Activated naive CD4-positive, alpha-beta T cell treated with anti-CD3 and anti-CD28 coated beads for 36 hours (primary cell): ENCODE measurements around the gene RELL1. TPM values are rescaled to one million over a fixed set of nuclear protein-coding genes. Genes with fewer than 3 reads are reported as not detected.
"Not testable (repeated sequence)": the region's sequence is repeated elsewhere in the genome, so short reads cannot be mapped to it uniquely, and the experiment has no call there.

ENCODE experiments used
- CTCF ChIA-PET: fragments of 350-600 bp; sonication (Branson Sonifier 250); formaldehyde crosslinking; loops from one replicate; lab custom pipeline; 2021; ENCODE audit warnings: antibody characterized with exemption; lab: Charles Lee
- DNase-seq: peaks from one replicate; pipeline ENCODE4 v3.0.0-alpha.2; 2020
- H3K27ac Mint-ChIP-seq: one replicate; pipeline ENCODE4 v1.8.0; 2021; ENCODE audit warnings: mild to moderate bottlenecking, mixed read lengths
- H3K27me3 Mint-ChIP-seq: one replicate; pipeline ENCODE4 v1.8.0; 2021; ENCODE audit warnings: low read depth, mixed read lengths
- H3K36me3 Mint-ChIP-seq: one replicate; pipeline ENCODE4 v1.8.0; 2021; ENCODE audit warnings: low read depth, mixed read lengths
- H3K4me1 Mint-ChIP-seq: one replicate; pipeline ENCODE4 v1.8.0; 2021; ENCODE audit warnings: low read depth, mixed read lengths
- H3K4me3 Mint-ChIP-seq: one replicate; pipeline ENCODE4 v1.8.0; 2021; ENCODE audit warnings: mild to moderate bottlenecking, moderate library complexity, mixed read lengths
- H3K9me3 Mint-ChIP-seq: one replicate; pipeline ENCODE4 v1.8.0; 2021; ENCODE audit warnings: mixed read lengths
- intact Hi-C: fragments of 100-400 bp; cut with micrococcal nuclease; formaldehyde crosslinking; loops from one replicate; pipeline ENCODE4 v1.15.1; 2023
- total RNA-seq, 2 experiments: library from RNA; stranded (reverse); gene quantifications; one replicate each; pipeline ENCODE4 v1.2.3, GENCODE V29; 2021

RELL1 gene
- total RNA-seq, 2 experiments from 2014 or later, result 8.7 to 10.3 TPM

GRCh38 chr4:37674439-37674838 lies 11.7 kb downstream of the RELL1 start:
- H3K36me3 Mint-ChIP-seq, result peaks cover 5% of the 10 kb centered on the region
- H3K27ac Mint-ChIP-seq, result no peak overlapping the region
- intact Hi-C loops, result no loop called here
- H3K9me3 Mint-ChIP-seq, result no peaks in the 10 kb centered on the region
- H3K27me3 Mint-ChIP-seq, result no peaks in the 10 kb centered on the region
- no peak overlapping the region for H3K4me3 Mint-ChIP-seq
- H3K4me1 Mint-ChIP-seq, result peaks cover 63% of the 10 kb centered on the region
- CTCF ChIA-PET, result interaction anchor here (0.6 to 1.5 kb wide), 2 partner anchors 8 to 644 kb away, joined by 3 to 5 read pairs; no protein-coding TSS in a partner anchor
- no peak for DNase-seq

GRCh38 chr4:37673538-37674192 lies 12.5 kb downstream of the RELL1 start:
- no peak for DNase-seq
- Mint-ChIP-seq H3K4me1 (peaks cover 62% of the 10 kb centered on the region), H3K27me3 (no peaks in the 10 kb centered on the region), H3K36me3 (peaks cover 3% of the 10 kb centered on the region), H3K4me3 (no peak overlapping the region), H3K27ac (no peak overlapping the region), H3K9me3 (no peaks in the 10 kb centered on the region)
- intact Hi-C loops, result no loop called here
- CTCF ChIA-PET, result interaction anchor here (1.5 kb wide), 1 partner anchor 9 kb away, joined by 5 read pairs; no protein-coding TSS in a partner anchor

- DNase-seq, result no peak
- Mint-ChIP-seq H3K4me1 (peaks cover 59% of the 10 kb centered on the region), H3K4me3 (no peak overlapping the region), H3K27me3 (no peaks in the 10 kb centered on the region), H3K9me3 (no peaks in the 10 kb centered on the region), H3K36me3 (peaks cover 2% of the 10 kb centered on the region), H3K27ac (no peak overlapping the region)
- CTCF ChIA-PET, result no interaction called here
- intact Hi-C loops, result no loop called here
These were observed 15.1 kb downstream of the RELL1 start for GRCh38 chr4:37671072-37671471.

DNA sequence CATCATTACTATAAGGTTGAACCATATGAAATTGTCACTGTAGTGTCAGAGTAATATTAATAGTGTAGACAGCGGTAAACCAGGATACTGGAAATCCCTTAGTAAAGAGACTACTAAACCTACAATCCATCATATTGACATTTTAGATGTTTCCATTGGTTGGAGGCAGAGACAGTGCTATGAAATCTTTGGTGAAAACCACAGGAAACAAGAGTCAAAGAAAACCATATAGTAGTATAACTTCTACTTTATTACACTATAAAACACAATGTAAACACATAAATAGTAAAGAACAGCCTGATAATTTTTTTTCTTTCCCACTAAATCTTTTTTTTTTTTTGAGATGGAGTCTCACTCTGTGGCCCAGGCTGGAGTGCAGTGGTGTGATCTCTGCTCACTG lies 15.9 kb downstream of the RELL1 start:
- peaks cover 2% of the 10 kb centered on the region for H3K36me3 Mint-ChIP-seq
- H3K27me3 Mint-ChIP-seq, result no peaks in the 10 kb centered on the region
- H3K27ac Mint-ChIP-seq, result no peak overlapping the region
- no peak for DNase-seq
- intact Hi-C loops, result no loop called here
- CTCF ChIA-PET, result no interaction called here
- no peak overlapping the region for H3K4me3 Mint-ChIP-seq
- H3K9me3 Mint-ChIP-seq, result no peaks in the 10 kb centered on the region
- peaks cover 59% of the 10 kb centered on the region for H3K4me1 Mint-ChIP-seq

DNA sequence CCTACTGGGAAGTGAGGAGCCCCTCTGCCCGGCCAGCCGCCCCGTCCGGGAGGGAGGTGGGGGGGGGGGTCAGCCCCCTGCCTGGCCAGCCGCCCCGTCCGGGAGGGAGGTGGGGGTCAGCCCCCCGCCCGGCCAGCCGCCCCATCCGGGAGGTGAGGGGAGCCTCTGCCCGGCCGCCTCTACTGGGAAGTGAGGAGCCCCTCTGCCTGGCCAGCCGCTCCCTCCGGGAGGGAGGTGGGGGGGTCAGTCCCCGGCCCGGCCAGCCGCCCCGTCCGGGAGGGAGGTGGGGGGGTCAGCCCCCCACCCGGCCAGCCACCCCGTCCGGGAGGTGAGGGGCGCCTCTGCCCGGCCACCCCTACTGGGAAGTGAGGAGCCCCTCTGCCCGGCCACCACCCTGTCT lies 17.1 kb downstream of the RELL1 start:
- H3K27me3 Mint-ChIP-seq, CTCF ChIA-PET, H3K36me3 Mint-ChIP-seq, H3K4me3 Mint-ChIP-seq, H3K27ac Mint-ChIP-seq, H3K9me3 Mint-ChIP-seq, intact Hi-C loops, DNase-seq: not testable (repeated sequence)
- H3K4me1 Mint-ChIP-seq, result peaks cover 51% of the 10 kb centered on the region

GRCh38 chr4:37667197-37668100 lies 18.7 kb downstream of the RELL1 start:
- no peaks in the 10 kb centered on the region for H3K9me3 Mint-ChIP-seq
- intact Hi-C loops, result loop anchor here (2.0 kb wide), 1 partner anchor 15 kb away; no protein-coding TSS in a partner anchor
- H3K27ac Mint-ChIP-seq, result peak overlapping the region; percentile 25
- peaks cover 2% of the 10 kb centered on the region for H3K36me3 Mint-ChIP-seq
- DNase-seq, result no peak
- H3K4me3 Mint-ChIP-seq, result no peak overlapping the region
- CTCF ChIA-PET, result no interaction called here
- no peaks in the 10 kb centered on the region for H3K27me3 Mint-ChIP-seq
- peaks cover 49% of the 10 kb centered on the region for H3K4me1 Mint-ChIP-seq

DNA sequence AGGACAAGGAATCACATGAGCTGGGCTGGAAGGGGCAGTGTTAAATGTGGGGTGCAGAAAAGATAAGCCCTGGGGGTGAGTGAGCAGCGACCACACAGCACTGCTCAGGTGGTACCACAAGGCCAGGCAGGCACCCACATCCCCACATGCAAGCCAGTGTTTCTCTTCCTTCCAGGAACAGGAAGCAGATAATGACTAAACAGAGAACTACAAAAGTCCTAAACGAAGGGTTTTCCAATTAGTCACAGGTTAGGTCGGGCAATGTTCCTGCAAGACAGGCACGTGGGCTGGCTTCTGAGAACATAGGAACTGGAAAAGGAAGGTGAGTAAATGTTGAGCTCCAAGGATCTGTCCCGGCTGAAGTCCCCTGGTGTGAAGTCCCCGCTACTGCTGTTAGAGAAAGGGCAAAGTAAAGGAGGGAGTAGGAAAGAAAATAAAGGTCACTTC lies 19.5 kb downstream of the RELL1 start:
- Mint-ChIP-seq H3K27me3 (no peaks in the 10 kb centered on the region), H3K4me3 (no peak overlapping the region), H3K36me3 (peaks cover 1% of the 10 kb centered on the region), H3K4me1 (peaks cover 45% of the 10 kb centered on the region), H3K27ac (peak overlapping the region; percentile 25), H3K9me3 (no peaks in the 10 kb centered on the region)
- CTCF ChIA-PET, result no interaction called here
- peak; percentile 51 for DNase-seq
- intact Hi-C loops, result loop anchor here (2.0 kb wide), 1 partner anchor 16 kb away; no protein-coding TSS in a partner anchor

DNA sequence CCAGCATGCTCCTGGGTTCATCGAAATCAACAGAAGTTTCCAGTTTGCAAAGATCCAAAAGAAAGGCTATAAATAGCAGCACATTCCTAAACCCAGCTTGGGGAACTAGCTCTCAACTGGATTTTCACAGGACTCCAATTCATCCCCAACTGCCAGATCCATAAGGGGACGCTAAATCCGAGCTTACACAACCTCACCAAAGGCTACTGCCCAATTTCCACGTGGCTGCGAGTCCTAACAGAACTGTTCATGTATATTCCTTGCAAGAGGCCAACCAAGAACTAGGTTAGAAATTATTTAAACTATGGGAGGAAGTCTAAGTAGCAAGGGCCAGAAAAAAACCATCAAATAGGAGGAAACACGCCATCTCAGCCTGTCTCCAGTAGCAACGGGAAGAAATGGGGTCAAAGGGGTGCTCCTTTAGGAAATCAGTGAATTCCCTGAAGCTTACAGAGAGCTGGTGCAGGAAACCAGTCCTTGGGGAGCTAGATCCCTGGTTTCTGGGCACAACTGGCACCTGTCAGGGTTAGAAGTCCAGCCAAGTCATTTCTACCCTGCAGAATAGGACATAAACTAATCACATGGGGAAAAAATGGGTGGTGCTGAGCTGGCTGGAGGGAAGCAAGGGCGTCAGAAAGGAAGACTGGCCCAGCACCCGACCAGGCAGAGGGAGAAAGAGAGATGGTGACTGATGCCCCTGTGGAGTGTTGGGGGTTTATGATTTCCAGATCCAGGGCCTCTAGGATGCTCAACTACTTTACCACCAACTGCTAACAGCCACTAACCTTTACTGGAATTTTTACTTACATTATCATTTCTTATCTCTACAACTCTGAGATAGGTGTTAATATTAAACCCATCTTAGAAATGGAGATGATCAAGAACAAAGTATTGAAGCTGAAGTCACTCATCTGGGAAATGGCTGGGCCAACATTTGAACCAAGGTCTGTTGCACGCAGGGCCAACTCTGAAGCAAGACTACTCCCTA lies 20.5 kb downstream of the RELL1 start:
- H3K4me1 Mint-ChIP-seq, result peaks cover 41% of the 10 kb centered on the region
- H3K9me3 Mint-ChIP-seq, result no peaks in the 10 kb centered on the region
- H3K4me3 Mint-ChIP-seq, result no peak overlapping the region
- intact Hi-C loops, result loop anchor here (2.0 kb wide), 1 partner anchor 17 kb away; no protein-coding TSS in a partner anchor
- no peak for DNase-seq
- CTCF ChIA-PET, result no interaction called here
- H3K27ac Mint-ChIP-seq, result no peak overlapping the region
- H3K36me3 Mint-ChIP-seq, result no peaks in the 10 kb centered on the region
- no peaks in the 10 kb centered on the region for H3K27me3 Mint-ChIP-seq

GRCh38 chr4:37664696-37665095 lies 21.5 kb downstream of the RELL1 start:
- peaks cover 48% of the 10 kb centered on the region for H3K4me1 Mint-ChIP-seq
- no peaks in the 10 kb centered on the region for H3K27me3 Mint-ChIP-seq
- H3K27ac Mint-ChIP-seq, result no peak overlapping the region
- DNase-seq, result no peak
- CTCF ChIA-PET, result interaction anchor here (1.0 kb wide), 1 partner anchor 10 kb away, joined by 3 read pairs; no protein-coding TSS in a partner anchor
- H3K4me3 Mint-ChIP-seq, result no peak overlapping the region
- peaks cover 2% of the 10 kb centered on the region for H3K36me3 Mint-ChIP-seq
- intact Hi-C loops, result no loop called here
- H3K9me3 Mint-ChIP-seq, result no peaks in the 10 kb centered on the region

DNA sequence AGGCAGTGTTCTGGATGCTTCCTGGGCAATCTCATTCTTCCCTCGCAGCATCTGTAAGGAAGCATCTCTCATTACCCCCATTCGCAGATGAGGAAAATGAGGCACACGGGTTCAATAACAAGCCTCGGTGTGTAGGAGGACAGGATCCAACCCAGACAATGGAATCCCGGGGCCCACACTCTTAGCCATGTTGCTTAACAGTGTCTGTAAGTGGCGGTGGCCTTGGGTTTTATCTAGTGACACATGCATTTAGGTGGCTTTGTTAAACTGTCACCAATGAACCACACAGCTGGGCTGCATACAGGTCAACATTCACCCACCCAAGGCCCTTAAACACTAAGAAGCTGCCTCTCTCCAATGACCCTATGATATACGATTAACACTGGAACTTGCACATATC lies 22.6 kb downstream of the RELL1 start:
- Mint-ChIP-seq H3K4me1 (peaks cover 50% of the 10 kb centered on the region), H3K27ac (no peak overlapping the region), H3K4me3 (no peak overlapping the region), H3K27me3 (no peaks in the 10 kb centered on the region), H3K36me3 (peaks cover 7% of the 10 kb centered on the region), H3K9me3 (no peaks in the 10 kb centered on the region)
- CTCF ChIA-PET, result no interaction called here
- DNase-seq, result no peak
- intact Hi-C loops, result no loop called here

GRCh38 chr4:37662861-37663390 lies 23.2 kb downstream of the RELL1 start:
- DNase-seq, result no peak
- H3K27ac Mint-ChIP-seq, result no peak overlapping the region
- CTCF ChIA-PET, result no interaction called here
- H3K9me3 Mint-ChIP-seq, result peaks cover 2% of the 10 kb centered on the region
- peaks cover 50% of the 10 kb centered on the region for H3K4me1 Mint-ChIP-seq
- intact Hi-C loops, result no loop called here
- peaks cover 9% of the 10 kb centered on the region for H3K36me3 Mint-ChIP-seq
- no peak overlapping the region for H3K4me3 Mint-ChIP-seq
- no peaks in the 10 kb centered on the region for H3K27me3 Mint-ChIP-seq
